OCI-LY3 (cell line): ENCODE data around the gene RAP1GAP2.
"Not testable (repeated sequence)": the region's sequence is repeated elsewhere in the genome, so short reads cannot be mapped to it uniquely, and the experiment has no call there.

Source experiments
- H2AFZ ChIP-seq: fragments of 200-600, 300-600 bp; shearing (Covaris generic); 2 replicates; pipeline ENCODE4 v1.6.0; 2014; ENCODE audit warnings: antibody characterized with exemption, low read depth, low read length
- H3K27ac ChIP-seq: fragments of 200-600, 300-600 bp; sonication (generic); 2 replicates; pipeline ENCODE4 v1.5.1; 2014; ENCODE audit warnings: mild to moderate bottlenecking, low read length, moderate library complexity, mixed read lengths
- H3K27me3 ChIP-seq: fragments of 200-600, 300-600 bp; sonication (generic); 2 replicates; pipeline ENCODE4 v1.6.1; 2014; ENCODE audit warnings: low read depth, low read length, mixed read lengths
- H3K36me3 ChIP-seq: fragments of 200-600, 300-600 bp; sonication (generic); replicated peaks from 2 replicates; pipeline ENCODE3; 2014; ENCODE audit warnings: low read depth, low read length, mixed read lengths
- H3K4me1 ChIP-seq: fragments of 300-600, 200-600 bp; sonication (generic); 2 replicates; pipeline ENCODE4 v1.6.1; 2014; ENCODE audit warnings: low read length, mixed read lengths
- H3K4me2 ChIP-seq: fragments of 200-600, 300-600 bp; sonication (generic); 2 replicates; pipeline ENCODE4 v1.6.1; 2014; ENCODE audit warnings: low read length, mixed read lengths
- H3K4me3 ChIP-seq: fragments of 300-600, 200-600 bp; sonication (generic); 2 replicates; pipeline ENCODE4 v1.5.1; 2014; ENCODE audit warnings: antibody characterized with exemption, mild to moderate bottlenecking, low read length, moderate library complexity
- H3K79me2 ChIP-seq: fragments of 300-600, 200-600 bp; shearing (Covaris generic); 2 replicates; pipeline ENCODE4 v1.6.1; 2014; ENCODE audit warnings: mild to moderate bottlenecking, low read length, mixed read lengths
- H3K9ac ChIP-seq: fragments of 300-600, 200-600 bp; shearing (Covaris generic); 2 replicates; pipeline ENCODE4 v1.6.0; 2014; ENCODE audit warnings: mild to moderate bottlenecking, low read length, moderate library complexity
- H3K9me3 ChIP-seq: fragments of 200-600, 300-600 bp; shearing (Covaris generic); 2 replicates; pipeline ENCODE4 v1.6.1; 2014; ENCODE audit warnings: low read length, mixed read lengths; ENCODE audit not compliant: insufficient read depth
- H4K20me1 ChIP-seq: fragments of 200-600, 300-600 bp; sonication (generic); 2 replicates; pipeline ENCODE4 v1.6.1; 2016; ENCODE audit warnings: low read length, mixed read lengths; ENCODE audit not compliant: insufficient read depth
- EZH2phosphoT487 ChIP-seq: fragments of 200-600 bp; shearing (Covaris generic); IDR thresholded peaks from 2 replicates; pipeline ENCODE4 v1.6.1; 2018; ENCODE audit warnings: antibody characterized with exemption, mixed run types, low read depth
- TF ChIP-seq, protein P1 (sequence below): fragments of 200-600, 300-600 bp; sonication (generic); IDR thresholded peaks from 2 replicates; pipeline ENCODE4 v1.5.1; 2014; ENCODE audit warnings: antibody characterized with exemption, low read length, low read depth

The RAP1GAP2 gene

DNA sequence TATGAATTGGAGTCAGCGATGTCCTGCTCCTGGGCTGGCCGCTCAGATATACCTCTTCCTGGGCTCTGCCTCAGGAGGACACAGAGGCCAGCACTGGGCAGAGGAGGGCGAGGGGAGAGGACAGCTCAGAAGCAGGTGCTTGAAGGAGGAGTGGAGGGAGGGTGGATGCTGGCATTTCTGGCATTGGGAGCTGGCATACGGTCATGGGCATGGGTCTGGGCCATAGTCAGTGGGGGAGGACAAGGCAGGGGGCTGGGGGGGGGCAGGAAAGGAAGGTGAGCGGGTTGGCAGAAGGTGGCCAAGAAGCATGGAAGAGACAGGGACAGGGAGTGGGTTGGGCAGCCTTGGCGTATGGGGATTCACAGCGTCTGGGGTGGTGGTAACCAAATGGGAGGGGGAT is 16.7 kb upstream of the RAP1GAP2 start:
- Histone ChIP-seq H3K27me3 (no peaks in the 10 kb centered on the region), H2AFZ (no peak overlapping the region), H3K9ac (no peak overlapping the region), H3K9me3 (no peaks in the 10 kb centered on the region), H3K79me2 (no peaks in the 10 kb centered on the region), H3K4me1 (no peaks in the 10 kb centered on the region), H3K4me3 (no peak overlapping the region), H4K20me1 (no peaks in the 10 kb centered on the region), H3K36me3 (no peaks in the 10 kb centered on the region), H3K27ac (no peak overlapping the region), H3K4me2 (no peak overlapping the region)
- TF ChIP-seq EZH2phosphoT487 = no peak
- TF ChIP-seq, protein P1, sequence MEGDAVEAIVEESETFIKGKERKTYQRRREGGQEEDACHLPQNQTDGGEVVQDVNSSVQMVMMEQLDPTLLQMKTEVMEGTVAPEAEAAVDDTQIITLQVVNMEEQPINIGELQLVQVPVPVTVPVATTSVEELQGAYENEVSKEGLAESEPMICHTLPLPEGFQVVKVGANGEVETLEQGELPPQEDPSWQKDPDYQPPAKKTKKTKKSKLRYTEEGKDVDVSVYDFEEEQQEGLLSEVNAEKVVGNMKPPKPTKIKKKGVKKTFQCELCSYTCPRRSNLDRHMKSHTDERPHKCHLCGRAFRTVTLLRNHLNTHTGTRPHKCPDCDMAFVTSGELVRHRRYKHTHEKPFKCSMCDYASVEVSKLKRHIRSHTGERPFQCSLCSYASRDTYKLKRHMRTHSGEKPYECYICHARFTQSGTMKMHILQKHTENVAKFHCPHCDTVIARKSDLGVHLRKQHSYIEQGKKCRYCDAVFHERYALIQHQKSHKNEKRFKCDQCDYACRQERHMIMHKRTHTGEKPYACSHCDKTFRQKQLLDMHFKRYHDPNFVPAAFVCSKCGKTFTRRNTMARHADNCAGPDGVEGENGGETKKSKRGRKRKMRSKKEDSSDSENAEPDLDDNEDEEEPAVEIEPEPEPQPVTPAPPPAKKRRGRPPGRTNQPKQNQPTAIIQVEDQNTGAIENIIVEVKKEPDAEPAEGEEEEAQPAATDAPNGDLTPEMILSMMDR = no peak

DNA sequence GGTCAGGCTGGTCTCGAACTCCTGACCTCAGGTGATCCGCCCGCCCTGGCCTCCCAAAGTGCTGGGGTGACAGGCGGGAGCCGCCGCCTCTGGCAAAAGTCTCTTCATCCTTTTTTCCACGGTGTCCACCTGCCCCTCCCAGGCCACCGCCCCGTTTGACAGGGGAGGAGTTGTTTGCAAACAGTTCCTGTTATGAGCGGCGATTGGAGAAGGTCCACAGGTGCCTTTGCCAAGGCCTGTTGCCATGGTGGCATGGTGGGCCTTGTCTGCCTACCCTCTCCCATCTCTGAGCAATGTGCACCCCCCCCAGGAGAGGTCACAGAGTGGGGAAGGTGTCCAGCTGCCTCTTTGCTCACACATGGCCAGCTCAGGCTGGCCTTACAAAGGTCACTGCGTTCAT is 16.0 kb upstream of the RAP1GAP2 start:
- H2AFZ ChIP-seq = no peak overlapping the region
- H3K9me3 ChIP-seq = no peaks in the 10 kb centered on the region
- H3K4me3 ChIP-seq = no peak overlapping the region
- H3K4me1 ChIP-seq = no peaks in the 10 kb centered on the region
- H3K27ac ChIP-seq = no peak overlapping the region
- no peaks in the 10 kb centered on the region for H4K20me1 ChIP-seq
- no peaks in the 10 kb centered on the region for H3K36me3 ChIP-seq
- TF ChIP-seq, protein P1 = no peak
- TF ChIP-seq EZH2phosphoT487 = no peak
- no peak overlapping the region for H3K9ac ChIP-seq
- H3K27me3 ChIP-seq = no peaks in the 10 kb centered on the region
- no peaks in the 10 kb centered on the region for H3K79me2 ChIP-seq
- H3K4me2 ChIP-seq = no peak overlapping the region

DNA sequence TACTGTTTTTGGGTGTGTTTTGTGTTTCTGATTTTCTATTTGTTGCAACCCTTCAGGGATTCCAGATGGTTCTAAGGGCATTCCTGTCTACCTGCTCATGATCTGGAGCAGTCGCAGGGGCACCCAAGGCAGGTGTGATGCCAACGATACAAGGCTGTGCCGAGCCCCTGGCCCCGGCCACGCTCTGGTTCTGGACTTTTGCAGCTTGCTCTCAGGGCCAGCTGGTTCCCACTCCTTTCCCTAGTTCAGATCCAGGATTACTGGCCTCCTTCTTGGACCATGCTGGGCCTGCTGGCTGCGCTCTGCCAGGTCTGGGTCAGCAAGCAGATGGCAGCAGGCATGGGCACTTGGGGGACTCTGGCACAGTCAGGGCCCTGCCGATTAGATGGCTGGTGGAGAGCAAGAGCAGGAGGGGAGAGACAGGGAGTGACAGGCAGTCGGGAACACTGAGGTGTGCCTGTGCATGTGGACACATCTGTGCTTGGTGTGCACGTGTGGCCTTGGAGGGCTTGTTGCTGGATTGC is 15.2 kb upstream of the RAP1GAP2 start:
- no peaks in the 10 kb centered on the region for H3K79me2 ChIP-seq
- no peaks in the 10 kb centered on the region for H4K20me1 ChIP-seq
- H3K9me3 ChIP-seq = no peaks in the 10 kb centered on the region
- H3K4me2 ChIP-seq = no peak overlapping the region
- H3K36me3 ChIP-seq = no peaks in the 10 kb centered on the region
- no peak for TF ChIP-seq EZH2phosphoT487
- TF ChIP-seq, protein P1 = no peak
- no peaks in the 10 kb centered on the region for H3K27me3 ChIP-seq
- no peak overlapping the region for H2AFZ ChIP-seq
- no peak overlapping the region for H3K9ac ChIP-seq
- no peak overlapping the region for H3K27ac ChIP-seq
- H3K4me1 ChIP-seq = peaks cover under 1% of the 10 kb centered on the region; the same call in 1 of the 2 replicates
- H3K4me3 ChIP-seq = no peak overlapping the region

DNA sequence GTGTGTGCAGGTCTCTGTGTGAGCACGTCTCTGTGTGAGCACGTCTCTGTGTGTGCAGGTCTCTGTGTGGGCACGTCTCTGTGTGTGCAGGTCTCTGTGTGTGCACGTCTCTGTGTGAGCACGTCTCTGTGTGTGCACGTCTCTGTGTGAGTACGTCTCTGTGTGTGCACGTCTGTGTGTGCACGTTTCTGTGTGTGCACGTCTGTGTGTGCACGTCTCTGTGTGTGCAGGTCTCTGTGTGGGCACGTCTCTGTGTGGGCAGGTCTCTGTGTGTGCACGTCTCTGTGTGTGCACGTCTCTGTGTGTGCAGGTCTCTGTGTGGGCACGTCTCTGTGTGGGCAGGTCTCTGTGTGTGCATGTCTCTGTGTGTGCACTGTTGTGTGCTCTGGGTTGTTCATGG is 14.6 kb upstream of the RAP1GAP2 start:
- H4K20me1 ChIP-seq, H3K4me2 ChIP-seq, H3K4me3 ChIP-seq, H3K4me1 ChIP-seq, H2AFZ ChIP-seq, H3K36me3 ChIP-seq, H3K27me3 ChIP-seq, H3K79me2 ChIP-seq, H3K27ac ChIP-seq, H3K9me3 ChIP-seq, H3K9ac ChIP-seq: not testable (repeated sequence)

DNA sequence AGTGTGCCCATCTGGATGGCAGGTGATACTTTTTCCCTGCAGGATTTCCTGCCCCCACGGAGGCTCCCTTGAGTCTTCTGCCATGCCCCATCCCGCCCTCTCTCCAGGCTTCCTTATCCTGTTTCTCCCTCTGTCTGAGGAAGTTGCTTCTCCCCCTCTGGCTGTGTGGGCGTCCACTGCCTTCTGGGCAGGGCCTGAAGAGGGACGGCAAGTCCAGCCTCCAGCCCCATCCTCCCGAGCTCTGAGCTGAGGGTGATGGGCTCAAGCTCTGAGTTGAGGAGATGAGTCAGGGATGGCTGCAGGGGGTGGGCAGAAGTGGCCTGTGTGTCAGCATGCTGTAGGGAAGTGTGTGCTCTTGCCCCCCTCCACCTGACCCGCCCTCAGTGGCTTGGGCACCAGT is 14.2 kb upstream of the RAP1GAP2 start:
- TF ChIP-seq, protein P1 = no peak
- no peak for TF ChIP-seq EZH2phosphoT487
- H3K4me1 ChIP-seq = peaks cover 3% of the 10 kb centered on the region; the same call in 1 of the 2 replicates
- no peak overlapping the region for H3K9ac ChIP-seq
- no peaks in the 10 kb centered on the region for H3K36me3 ChIP-seq
- H3K4me3 ChIP-seq = no peak overlapping the region
- H3K79me2 ChIP-seq = no peaks in the 10 kb centered on the region
- H4K20me1 ChIP-seq = no peaks in the 10 kb centered on the region
- no peaks in the 10 kb centered on the region for H3K27me3 ChIP-seq
- no peaks in the 10 kb centered on the region for H3K9me3 ChIP-seq
- no peak overlapping the region for H3K4me2 ChIP-seq
- H2AFZ ChIP-seq = no peak overlapping the region
- no peak overlapping the region for H3K27ac ChIP-seq
